NCI-H446 (cell line): Measurements from ENCODE around the gene TIMM17B.

Experiments used
- DNase-seq, 2 experiments: peaks; one replicate each; lab custom pipeline; 2025; lab: John Stamatoyannopoulos, UW

Gene TIMM17B

DNA sequence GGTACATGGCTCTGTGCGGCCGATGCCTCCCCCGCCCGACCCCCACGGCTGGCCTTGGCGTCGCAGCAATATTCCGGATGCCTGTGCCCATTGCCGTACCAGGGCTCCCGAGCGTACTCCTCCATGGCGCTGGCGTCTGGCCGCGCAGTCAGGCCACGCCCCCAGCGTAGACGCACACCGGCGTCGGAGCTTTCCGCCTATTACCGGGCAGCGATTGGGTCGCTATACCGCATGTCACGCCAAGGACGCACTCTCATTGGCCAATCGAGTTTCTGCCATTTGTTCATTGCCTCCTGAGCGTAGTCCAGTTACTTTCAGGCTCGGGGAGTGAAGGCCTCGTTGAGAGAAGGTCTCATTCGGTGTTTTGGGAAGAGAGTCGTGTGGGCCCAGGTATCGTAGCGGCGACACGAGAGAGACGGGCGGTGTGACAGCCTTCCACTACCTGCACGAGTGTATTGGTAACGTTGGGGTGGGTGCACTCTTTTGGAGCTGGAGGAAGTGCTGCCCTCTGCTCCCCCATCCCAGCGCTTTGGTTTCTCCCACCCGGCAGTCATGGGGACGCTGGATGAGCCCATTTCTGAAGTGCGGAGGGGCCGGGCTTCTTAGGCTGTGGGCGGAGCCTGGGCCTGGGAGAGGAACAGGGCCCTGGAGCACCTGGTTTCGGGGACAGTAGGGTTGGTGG, at the start of gene TIMM17B, which contains the start of gene PQBP1:
Gene TIMM17B, minus strand, starts transcription at position 144 of the 682 bp plus-strand sequence. Its CDS starts 19 bp downstream, at position 125.
Gene PQBP1, plus strand, starts transcription at position 306 of the 682 bp plus-strand sequence. CDS start 580 bp downstream, outside the sequence.
- DNase-seq: peak; percentile 87 to 96

DNA sequence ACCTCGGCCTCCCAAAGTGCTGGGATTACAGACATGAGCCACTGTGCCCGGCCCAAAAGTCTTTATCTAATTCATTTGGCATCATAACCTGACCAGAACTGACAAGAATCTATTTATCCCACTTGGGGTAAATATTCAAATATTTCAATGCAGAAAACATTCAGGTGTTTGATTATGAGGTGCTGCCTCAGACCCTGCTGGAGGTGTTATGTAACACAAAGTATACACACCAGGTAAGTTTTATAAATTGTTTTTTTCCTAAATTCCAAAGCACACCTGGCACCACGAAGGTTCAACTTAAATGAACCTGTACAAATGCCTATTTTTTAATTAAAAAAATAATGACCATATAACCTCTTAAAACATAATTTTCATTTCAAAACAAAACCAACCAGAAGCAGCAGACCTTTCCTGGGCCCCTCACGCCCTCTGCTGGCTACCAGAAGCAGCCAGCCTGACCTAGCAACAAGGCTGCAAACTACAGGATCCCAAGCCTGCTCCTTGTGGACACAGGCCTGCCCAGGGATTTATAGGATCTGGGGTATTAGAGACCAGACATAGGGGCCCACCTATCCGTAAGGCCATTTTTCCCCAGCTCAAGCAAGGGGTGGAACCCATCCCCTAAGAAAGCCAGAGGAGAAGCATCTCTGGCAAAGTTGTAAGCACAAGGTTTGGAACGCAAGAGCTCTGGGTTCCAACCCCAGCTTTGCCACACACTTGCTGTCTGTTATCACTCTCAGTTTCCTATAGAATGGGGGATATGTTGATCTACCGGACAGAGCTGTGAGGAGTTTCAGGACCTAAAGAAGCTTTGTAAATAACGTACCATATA, 48.2 kb upstream of the TIMM17B start:
- DNase-seq: peak in 1 of 2 experiments; percentile 10

DNA sequence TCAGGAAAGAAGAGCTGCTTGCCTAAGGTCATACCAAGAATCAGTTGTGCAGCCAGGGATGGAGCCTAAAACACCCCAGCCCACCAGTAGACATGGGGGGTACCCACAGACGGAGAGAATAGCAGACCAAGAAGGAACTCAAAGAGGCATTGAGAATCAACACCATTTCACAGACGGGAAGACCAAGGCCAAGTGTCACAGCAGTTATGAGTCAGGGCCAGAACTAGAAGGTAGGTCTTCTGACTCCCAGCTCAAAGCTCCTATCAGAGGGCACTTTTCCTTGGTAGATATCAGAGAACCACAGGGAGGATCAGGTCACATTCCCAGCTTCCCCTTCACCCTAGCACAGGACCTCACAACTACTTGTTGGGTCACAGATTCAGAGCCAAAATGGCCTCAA, 45.3 kb upstream of the TIMM17B start:
- DNase-seq: no peak

DNA sequence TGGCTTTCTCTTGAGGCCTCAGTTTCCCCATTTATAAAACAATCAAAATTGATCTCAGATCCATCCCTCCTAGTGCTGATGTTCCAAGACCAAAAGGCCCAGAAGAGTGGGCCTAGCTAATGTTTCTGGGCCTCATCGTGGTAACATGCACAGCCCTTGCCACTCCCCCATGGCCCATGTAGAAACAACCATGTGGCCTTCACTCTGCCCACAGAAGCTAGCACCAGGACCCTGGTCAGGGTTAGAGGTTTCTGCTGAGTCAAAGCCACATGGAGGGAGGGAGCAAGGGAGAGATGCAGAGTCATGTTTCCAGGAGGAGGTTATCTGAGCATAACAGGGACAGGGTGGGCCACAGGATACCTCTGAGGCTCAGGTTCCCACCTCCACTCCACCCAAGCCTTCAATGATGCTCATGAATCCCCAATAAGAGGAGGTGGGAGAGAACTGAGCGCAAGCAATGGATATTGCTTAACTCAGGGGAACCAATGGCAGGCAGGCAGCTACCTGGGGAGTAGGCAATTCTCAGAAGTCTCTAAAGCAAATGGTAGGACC, 42.9 kb upstream of the TIMM17B start:
- DNase-seq: no peak

DNA sequence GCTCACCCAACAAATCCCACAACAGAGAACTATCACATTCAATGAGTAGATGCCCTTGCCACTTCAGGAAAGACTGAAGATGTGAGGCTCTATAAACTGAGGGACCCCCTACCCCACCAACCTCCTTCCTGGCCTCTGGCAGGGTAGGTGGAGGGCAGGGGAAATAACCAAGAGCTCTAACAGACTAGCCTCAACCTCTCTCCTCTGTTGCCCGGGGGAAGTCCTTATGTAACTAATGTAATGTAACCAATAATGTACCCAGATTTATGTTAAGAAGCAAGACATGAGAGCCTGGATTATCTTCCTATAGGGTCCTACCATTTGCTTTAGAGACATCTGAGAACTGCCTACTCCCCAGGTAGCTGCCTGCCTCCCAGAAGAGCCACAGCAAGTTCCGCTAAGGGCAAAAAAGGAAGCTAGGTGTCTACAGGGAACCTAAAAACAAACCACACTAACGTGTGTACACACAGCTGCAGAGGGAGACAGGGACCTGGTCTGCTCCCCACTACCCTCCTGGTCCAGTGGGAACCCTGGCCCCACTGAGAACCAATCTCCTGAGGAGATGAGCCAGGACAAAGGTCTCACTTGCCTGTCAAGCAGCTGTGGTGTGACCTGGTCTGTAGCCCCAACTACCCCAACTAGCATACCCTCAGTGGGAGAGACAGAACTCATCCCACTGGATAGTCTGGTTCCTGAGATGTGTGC, 42.1 kb upstream of the TIMM17B start:
- DNase-seq: no peak

DNA sequence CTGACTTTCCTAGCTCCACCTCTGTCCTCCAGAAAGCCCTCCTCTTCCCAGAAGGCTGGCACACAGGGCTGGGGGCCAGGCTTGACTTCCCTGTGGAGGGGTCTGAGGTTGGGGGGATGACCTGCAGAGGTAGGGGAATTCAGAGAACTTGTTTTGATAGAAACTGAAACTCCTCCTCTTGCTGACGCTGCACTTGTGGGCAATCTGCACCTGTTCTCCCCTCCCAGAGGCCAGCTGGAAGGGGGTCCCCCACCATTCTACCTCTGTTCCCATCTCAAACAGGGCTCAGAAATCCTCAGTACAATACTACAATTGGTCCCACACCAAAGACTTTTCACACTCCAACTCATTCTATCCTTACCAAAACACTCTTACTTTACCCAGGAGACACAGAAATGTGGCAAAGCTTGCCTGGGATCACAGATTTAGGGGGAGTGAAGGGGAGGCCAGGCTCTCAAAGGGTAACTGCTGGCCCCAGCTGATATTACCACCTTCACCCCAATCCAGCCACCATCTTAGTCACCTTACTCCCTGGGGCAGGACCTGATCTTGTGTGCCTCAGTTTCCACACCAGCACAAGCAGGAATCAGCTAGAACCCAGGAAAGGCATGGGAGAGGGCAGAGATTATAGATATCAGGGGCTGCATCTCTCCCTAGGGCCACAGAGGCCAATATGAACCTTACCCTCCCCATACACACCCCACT, 41.3 kb upstream of the TIMM17B start:
- no peak for DNase-seq

DNA sequence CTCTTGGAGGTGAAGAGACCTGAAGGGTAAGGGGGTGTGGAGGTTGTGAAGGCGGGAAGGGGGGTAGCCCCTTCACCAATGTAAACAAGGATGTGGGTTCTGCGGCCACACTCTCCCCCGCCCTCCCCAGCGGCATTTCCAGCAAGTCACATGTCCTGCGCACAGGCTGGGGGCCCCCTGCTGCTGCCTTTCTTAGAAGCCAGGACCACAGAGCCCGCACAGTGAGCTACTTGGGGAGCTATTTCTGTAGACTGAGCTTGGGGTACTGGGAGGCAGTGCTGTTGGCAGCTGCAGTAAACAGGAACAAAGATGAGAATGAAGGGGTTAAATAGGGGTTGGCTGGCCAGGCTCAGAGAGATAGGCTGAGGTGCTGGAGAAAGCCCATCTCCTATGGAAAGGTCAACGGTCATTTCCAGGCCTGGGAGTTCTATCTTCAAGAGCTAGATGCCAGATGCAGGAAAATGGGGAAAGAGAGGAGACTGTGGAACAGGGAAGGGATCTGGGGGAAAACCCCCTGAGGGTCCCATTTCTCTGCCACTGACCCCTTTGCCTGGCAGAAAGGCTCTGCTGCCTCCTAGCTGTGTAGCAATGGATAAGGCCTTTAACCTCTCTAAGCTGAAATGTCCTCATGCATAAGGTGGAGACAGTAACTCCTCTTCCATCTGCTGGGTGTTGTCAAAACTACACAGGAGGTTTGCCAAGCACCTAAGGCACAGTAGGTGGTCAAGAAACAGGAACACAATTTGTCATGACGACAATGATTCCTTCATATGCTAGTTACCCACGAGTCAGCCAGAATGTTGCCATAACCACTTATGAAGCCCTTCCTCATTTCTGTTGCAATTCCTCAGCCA, 39.7 kb upstream of the TIMM17B start:
- DNase-seq: no peak

DNA sequence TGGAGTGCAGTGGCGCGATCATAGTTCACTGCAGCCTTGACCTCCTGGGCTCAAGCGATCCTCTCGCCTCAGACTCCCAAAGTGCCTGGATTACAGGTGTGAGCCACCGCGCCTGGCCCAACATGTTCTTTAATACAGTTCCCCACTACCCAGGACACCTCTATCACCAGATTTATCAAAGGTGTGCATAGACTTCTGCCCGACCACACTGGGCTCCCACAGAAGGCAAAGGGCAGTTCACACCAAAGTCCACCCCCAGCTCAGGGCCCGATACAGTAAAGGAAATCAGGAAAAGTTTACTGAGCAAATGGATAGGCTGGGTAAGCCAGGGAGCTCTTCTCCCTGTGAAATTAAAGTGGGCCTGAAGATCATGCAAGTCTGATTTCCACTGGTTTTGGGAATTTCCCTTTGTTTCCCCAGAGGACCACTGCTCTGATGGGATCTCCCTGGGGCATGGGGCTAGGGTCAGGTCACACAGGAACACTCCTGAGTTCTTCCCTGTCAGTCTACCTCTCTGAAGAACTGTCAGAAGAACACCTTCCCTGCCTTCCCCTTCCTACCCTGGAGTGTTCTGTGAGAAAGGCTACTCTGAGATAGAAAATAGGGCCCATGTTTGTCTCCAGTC, 39.0 kb upstream of the TIMM17B start:
- DNase-seq: no peak

DNA sequence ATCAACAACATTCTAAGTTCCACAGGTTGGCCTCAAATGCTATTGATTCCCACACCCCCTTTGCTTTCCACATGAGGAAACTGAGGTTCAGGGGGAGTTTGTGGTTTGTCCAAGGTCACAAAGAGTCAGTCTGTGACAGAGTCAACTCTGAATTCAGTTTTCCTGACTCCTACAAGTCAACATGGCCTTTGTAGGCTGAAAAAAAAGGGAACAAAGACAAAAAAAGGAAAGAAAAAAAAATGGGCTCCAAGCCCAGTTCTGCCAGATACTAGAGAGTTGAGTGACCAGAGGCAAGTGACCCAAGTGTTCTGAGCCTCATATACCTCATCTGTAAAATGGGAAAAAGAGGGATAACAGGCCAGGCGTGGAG, 37.7 kb upstream of the TIMM17B start:
- DNase-seq: no peak

DNA sequence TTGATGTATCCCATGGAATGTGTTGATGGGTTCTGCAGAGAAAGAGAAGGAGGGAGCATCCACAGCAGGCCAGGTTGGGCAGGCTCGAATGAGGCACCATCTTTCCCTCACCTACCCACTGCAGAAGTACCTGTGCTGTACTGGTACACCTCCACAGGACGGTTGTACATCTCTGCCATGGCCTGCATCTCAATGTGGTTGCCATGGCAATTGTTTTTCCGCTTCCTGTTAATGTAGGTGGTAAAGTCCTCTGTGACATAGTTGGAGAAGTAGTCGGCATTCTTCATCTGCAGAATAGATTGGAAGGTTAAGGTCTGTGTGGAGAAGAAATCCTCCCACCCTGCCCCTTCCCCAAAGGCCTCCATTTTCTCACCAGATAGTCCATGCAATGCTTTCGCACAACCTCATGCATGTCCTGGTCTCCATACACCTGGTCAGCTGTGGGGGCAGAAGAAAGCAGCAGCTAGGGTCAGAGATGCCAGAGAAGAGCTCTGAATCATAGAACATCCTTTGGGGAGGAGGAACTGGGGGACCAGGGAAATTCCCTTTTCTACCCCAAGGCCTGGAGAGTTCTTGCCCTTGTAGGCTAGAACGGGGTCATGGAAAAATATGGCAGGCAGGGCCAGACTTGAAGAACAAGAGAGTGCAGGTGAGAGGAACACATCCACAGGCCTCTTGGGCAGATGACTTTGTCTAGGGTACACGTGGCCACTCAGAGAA, 37.2 kb upstream of the TIMM17B start:
- no peak for DNase-seq

DNA sequence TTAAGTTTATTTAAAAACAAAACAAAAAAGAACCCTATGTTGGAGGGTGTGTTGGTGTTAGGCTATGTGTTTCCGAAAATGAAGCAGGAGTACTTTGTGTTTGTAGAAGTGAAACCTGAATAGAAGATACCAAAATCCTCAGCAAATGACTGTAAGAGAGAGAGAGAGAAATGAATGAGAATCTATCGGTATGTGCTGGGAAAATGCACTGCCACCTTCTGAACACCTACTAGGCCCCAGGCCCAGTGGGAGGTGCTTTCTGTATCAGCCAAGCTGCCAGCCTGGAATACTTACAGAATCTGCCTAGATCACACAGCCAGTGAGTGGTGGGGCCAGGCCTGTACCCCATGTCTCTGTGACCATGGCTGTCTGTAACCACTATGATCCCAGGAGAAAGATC, 36.2 kb upstream of the TIMM17B start:
- DNase-seq: no peak

DNA sequence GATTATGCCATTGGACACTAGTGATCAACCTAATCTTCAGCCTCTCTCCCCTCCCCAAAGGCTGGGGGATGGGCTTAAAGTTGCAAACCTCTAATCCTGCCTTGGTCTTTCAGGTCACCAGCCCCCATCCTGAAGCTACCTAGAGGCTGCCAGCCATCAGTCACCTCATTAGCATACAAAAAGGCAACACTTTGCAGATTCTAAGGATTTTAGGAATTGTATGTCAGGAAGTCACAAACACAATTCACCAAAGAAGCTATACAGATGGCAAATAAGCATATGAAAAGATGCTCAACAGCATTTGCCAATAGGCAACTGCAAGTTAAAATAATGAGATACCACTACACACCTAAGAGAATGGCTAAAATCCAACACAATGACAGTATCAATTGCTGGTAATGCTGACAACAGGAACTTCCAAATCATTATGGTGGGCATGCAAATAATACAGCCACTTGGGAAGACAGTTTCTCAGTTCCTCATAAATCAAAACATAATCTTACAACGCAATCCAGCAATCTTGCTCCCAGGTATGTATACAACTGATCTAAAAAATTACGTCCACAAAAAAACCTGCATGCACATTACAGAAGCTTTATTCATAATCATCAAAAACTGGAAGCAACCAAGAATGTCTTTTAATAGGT, 30.3 kb upstream of the TIMM17B start:
- no peak for DNase-seq

DNA sequence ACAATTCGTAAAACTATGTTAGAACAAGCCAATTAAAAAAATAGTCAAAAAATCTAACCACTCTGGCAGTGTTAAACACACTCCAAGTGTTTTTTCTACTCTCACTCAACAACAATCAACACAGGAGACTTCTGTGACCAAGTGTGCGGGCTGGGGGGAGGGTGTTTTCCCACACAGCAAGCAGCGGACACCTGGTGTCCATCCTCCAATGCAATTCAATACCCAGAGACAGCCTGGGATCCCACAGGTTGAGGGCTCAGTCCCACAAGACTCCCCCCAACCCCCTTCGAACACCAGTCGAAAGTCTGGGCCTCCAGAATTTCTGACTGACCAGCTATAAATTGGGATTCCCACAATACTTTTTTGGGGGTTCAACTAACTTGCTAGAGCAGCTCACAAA, 29.6 kb upstream of the TIMM17B start:
- no peak for DNase-seq

DNA sequence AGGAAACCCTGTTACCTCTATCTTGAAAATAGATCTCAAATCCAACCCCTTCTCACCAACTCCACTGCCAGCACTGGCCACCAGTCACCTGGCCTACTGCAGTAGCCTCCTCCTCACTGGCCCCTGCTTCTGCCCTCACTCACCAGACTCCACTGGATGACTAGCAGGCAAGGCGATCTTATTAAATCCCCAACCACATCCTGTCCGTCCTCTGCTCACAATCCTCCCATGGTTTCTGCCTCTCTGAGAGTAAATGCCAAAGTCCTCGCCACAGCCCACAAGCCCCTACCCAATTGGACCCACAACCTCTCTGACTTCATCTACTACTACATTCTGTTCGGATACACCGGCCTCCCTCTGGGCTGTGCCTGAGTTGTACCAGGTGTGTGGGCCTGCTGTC, 26.7 kb upstream of the TIMM17B start:
- no peak for DNase-seq

DNA sequence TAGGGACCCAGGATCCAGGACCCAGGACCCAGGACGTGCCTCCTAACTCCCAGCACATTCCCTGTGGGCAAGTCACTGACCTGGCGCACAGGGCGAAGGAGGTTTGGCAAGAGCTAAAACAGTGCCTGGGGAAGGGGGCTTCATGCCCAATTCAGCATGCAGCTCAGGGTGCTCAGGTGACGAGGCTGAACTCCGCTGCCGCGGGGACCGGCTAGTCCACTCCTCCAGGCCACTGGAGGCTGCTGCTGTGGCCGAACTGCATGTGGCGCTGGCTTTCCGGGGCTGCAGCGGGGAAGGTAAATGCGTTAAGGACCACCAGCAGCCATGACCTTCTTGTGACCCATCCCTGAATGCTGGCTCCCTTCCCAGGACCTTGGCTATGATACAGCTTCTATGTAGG, 26.2 kb upstream of the TIMM17B start:
- no peak for DNase-seq

DNA sequence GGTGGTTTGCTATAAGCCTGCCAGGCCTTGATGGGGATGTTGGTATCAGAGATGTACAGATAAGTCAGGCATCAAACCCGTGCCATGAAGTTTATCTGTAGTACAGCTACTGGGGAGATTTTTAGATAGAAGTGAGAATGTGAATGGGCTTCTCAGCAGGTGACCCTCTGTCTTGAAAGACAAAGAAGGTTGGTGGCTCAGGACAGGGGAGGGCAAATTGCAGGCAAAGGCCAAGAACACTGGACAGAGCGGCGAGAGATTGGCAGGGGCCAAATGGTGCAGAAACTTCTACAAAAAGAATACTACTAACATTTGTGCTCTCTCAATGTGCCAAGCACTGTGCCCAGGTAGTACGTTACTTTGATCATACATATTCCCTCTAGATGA, 23.1 kb upstream of the TIMM17B start:
- no peak for DNase-seq

DNA sequence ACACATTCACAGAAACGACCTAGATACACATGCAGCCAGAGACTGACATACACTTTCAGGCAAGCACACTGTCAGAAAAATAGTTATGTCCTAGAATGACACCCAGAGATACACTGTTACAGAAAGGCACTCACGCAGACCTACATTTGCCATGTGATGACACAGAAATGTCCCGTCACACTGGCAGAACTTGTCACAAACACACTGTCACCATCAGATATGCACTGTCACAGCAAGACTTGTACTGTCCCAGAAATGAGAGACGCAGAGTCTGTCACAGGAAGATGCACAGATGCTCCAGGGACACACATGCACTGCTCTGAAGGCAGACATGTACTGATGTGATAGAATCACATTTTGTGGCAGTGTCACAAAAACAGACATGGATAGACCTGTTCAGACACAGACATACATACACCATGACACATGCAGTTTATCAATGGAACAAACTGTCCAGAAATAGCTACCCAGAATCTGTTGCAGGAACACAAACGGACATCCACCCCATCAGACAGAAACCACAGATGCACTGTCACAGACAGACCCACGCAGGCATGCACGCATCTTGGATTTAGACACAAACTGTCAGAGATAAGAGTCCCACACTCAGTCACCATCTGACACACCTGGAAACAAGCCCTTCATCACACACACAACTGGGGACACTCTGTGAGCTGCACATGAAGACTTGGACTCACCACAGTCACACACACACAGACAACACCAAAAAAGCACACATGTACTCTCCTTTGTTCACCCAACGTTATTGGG, 22.6 kb upstream of the TIMM17B start:
- no peak for DNase-seq

DNA sequence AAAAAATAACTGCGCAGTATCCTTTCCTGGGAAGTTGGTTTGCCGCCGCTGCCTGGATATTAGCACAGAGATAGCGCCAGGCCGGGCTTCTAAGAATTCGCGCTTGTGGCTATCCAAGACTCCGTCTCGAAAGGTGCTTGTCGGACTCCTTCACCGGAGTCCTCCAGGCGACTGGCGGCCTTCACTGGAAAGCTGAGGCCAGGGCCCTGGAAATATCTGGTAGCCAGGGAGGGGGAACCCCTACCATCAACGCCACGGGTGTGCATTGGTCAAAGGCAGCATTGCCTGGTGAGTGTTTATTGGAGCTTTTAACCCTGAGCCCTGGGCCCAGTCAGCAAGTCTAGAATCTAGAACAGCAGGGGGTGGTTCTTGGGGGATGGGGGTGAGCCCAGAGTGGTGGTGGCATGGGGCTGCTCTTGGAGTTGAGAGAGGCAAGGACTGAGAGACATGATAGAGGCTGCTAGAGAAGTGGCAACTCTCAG, 21.8 kb upstream of the TIMM17B start:
- no peak for DNase-seq
